ENCODE measurements around the gene INPP5B. TPM values are rescaled to one million over a fixed set of nuclear protein-coding genes. Genes with fewer than 3 reads are reported as not detected.
A peak's percentile ranks its signal among the peaks of the same experiment; 100 is the strongest.

The INPP5B gene
- total RNA-seq, 2 experiments from 2014 or later: 30.4 to 31.2 TPM

DNA sequence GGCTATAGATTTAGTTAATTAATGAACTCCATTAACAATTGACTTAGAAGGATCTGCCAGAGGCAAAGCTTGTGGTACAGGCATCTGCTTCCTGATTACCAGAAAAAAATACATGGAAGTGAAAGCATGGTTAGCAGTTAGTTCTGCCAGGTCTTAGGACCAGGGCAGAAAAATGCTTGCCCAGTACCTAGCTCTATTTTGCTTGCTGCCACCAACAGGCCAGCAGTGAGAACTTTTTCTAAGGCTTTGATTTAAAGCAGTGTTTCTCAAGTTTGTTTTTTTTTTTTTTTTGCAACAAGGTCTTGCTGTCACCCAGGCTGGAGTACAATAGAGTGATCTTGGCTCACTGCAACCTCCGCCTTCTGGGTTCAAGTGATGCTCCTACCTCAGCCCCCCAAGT, 71.0 kb downstream of the INPP5B start:
- H3K27me3 Mint-ChIP-seq (ENCODE audit: low read depth): no peaks in the 10 kb centered on the region
- intact Hi-C loops (cut with micrococcal nuclease): no loop called here
- no peak for DNase-seq
- no peak overlapping the region for H3K27ac Mint-ChIP-seq
- no peak overlapping the region for H3K4me3 Mint-ChIP-seq
- no peaks in the 10 kb centered on the region for H3K4me1 Mint-ChIP-seq (ENCODE audit: low read depth)
- CTCF ChIA-PET: interaction anchor here (1.3 kb wide), 1 partner anchor 16 kb away, joined by 5 read pairs; the partner anchor contains the start of gene MTF1
- H3K9me3 Mint-ChIP-seq: no peaks in the 10 kb centered on the region
- peaks cover 35% of the 10 kb centered on the region for H3K36me3 Mint-ChIP-seq (ENCODE audit: low read depth)

DNA sequence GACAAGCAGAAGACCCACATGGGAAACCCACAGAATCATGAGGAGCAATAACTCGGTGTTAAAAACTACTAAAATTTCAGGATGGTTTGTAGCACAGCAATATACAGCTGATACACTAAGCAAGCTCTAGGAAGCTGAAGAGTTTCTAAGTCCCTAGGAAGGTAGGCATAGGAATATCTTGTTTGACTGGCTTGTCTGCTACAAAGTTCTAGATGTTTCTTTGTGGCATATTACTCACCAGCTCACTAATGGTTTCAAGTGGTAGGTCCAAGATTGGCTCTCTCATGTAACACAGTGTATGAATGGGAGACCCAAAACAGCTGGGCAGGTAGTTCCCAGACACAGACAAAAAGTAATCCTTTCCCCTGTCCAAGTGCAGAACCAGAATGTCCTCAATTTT, 74.2 kb downstream of the INPP5B start:
- no peaks in the 10 kb centered on the region for H3K9me3 Mint-ChIP-seq
- intact Hi-C loops (cut with micrococcal nuclease): no loop called here
- no peak overlapping the region for H3K4me3 Mint-ChIP-seq
- H3K27ac Mint-ChIP-seq: no peak overlapping the region
- no peak for DNase-seq
- H3K36me3 Mint-ChIP-seq (ENCODE audit: low read depth): peaks cover 25% of the 10 kb centered on the region
- CTCF ChIA-PET: interaction anchor here (1.3 to 2.1 kb wide), 2 partner anchors 10 to 13 kb away, joined by 4 to 10 read pairs; partner anchors contain the start of gene MTF1
- H3K4me1 Mint-ChIP-seq (ENCODE audit: low read depth): no peaks in the 10 kb centered on the region
- H3K27me3 Mint-ChIP-seq (ENCODE audit: low read depth): no peaks in the 10 kb centered on the region

DNA sequence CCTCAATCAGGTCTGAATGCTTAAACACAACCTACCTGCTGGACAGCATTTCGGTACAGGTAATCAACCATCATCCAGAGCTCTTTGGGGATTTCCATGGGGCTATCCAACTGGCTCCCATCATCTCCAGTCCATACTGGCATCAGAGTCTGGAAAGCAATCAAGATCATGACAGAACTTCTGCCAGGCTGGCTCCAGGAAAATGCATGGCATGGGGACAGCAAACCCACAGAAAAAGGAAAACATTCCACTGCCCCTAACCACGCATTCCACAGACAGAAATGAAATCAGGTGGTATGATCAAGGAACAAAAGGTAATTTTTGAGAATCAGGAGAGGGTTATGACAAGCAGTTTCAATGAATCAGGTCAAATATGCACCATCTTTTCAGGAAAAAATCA, 78.4 kb downstream of the INPP5B start:
- Mint-ChIP-seq H3K9me3 (no peaks in the 10 kb centered on the region), H3K4me3 (no peak overlapping the region), H3K27me3 (ENCODE audit: low read depth) (no peaks in the 10 kb centered on the region), H3K4me1 (ENCODE audit: low read depth) (peaks cover 13% of the 10 kb centered on the region), H3K27ac (no peak overlapping the region), H3K36me3 (ENCODE audit: low read depth) (peaks cover 20% of the 10 kb centered on the region)
- CTCF ChIA-PET: interaction anchor here (0.6 kb wide), 1 partner anchor 118 kb away, joined by 4 read pairs; no protein-coding TSS in a partner anchor
- no peak for DNase-seq
- intact Hi-C loops (cut with micrococcal nuclease): no loop called here

DNA sequence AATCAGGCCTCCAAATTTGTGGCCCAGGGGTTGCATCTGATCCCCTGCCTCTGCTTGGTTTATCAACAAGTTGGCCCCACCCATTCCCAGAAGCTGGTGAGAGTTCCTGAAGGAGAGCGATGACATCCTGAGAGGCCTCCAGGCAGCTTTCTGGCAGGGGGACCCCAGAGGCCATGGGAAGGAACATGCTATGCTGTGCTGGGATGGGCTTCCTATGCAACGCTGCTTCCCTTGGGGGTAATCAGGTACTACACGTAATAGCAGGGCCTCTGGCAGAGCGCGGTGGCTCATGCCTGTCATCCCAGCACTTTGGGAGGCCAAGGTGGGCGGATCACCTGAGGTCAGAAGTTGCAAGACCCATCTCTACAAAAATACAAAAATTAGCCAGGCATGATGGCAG, 79.1 kb downstream of the INPP5B start:
- intact Hi-C loops (cut with micrococcal nuclease): no loop called here

DNA sequence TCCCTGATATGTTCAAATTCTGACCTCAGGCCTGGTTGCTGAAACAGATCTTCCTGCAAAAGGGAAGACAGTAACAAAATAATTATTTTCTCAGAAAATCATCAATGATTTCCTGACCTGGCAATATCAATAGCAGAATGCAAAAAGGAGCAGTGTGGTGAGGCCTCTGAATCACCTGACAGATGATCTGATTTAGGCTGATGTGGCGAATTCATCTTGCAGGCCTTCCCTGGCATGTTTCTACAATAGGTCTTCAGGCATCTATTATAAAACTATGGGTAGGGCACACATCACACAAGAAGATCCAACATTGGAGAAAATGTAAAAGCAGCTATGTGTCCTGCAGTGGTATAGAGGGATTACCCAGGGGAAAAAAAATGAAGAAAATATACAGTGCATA, 80.4 kb downstream of the INPP5B start:
- no peak for DNase-seq
- H3K9me3 Mint-ChIP-seq: no peaks in the 10 kb centered on the region
- peaks cover 19% of the 10 kb centered on the region for H3K36me3 Mint-ChIP-seq (ENCODE audit: low read depth)
- CTCF ChIA-PET: no interaction called here
- H3K27ac Mint-ChIP-seq: peak overlapping the region; percentile 54
- no peak overlapping the region for H3K4me3 Mint-ChIP-seq
- no peaks in the 10 kb centered on the region for H3K27me3 Mint-ChIP-seq (ENCODE audit: low read depth)
- peaks cover 15% of the 10 kb centered on the region for H3K4me1 Mint-ChIP-seq (ENCODE audit: low read depth)
- intact Hi-C loops (cut with micrococcal nuclease): no loop called here

More for the DNA sequence above, 79.1 kb downstream of the INPP5B start:
- Mint-ChIP-seq H3K4me3 (no peak overlapping the region), H3K27me3 (ENCODE audit: low read depth) (no peaks in the 10 kb centered on the region), H3K4me1 (ENCODE audit: low read depth) (peaks cover 13% of the 10 kb centered on the region), H3K9me3 (no peaks in the 10 kb centered on the region), H3K27ac (no peak overlapping the region), H3K36me3 (ENCODE audit: low read depth) (peaks cover 20% of the 10 kb centered on the region)
- CTCF ChIA-PET: interaction anchor here (0.7 kb wide), 1 partner anchor 70 kb away, joined by 3 read pairs; no protein-coding TSS in a partner anchor
- no peak for DNase-seq

DNA sequence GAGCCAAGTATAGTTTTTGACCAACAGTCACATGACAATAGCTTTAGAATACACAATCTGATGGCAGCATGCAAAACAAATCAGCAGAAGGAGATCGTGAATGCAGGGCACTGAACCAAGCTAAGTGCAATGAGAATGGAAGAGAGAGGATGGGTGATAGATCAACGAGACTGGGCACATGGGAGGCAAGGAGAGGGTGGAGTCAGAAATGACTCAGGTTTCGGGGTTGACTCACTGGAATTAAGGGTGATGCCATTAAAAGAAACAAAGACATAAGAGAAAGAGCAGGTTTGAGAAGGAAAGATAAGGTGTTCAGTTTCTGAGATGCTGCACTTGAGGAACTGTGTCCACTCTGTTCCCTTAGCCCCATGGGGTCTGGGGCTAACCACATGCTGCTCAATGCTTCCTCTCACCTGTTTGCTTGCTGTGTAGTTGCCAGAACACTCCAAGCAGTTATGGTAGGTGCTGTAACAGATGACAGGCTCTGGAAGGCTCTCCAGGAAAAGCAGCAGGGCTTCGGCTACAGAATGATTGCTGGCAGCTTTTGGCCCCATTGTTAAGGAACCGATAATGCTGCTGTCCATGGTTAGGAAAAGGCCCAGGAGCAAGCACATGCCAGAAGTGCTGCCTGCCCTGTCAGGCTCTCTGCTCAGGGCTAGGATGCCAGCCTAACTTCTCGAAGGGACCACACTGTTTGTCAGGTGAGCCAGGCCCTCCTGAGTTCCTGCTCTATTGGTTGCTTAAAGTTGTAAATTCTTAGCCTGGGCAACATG, 81.3 kb downstream of the INPP5B start:
- Mint-ChIP-seq H3K36me3 (ENCODE audit: low read depth) (peaks cover 19% of the 10 kb centered on the region), H3K4me1 (ENCODE audit: low read depth) (peaks cover 16% of the 10 kb centered on the region), H3K4me3 (no peak overlapping the region), H3K9me3 (no peaks in the 10 kb centered on the region), H3K27ac (peak overlapping the region; percentile 61), H3K27me3 (ENCODE audit: low read depth) (no peaks in the 10 kb centered on the region)
- CTCF ChIA-PET: interaction anchor here (0.8 kb wide), 1 partner anchor 124 kb away, joined by 3 read pairs; no protein-coding TSS in a partner anchor
- intact Hi-C loops (cut with micrococcal nuclease): no loop called here
- peak; percentile 69 for DNase-seq

DNA sequence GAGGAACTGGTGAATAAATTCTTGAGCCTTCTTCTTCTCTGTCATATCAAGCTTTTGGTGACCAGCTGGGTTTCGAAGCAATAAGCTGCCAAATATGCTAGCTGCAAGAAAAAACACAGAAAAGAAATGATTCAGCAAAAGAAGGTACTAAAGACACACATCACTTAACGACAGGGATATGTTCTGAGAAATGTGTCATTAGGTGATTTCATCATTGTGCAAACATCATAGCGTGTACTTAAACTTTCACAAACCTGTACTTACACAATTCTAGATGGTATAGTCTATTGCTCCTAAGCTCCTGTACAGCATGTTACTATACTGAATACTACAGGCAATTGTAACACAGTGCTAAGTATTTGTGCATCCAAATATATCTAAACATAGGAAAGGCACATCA, 84.5 kb downstream of the INPP5B start:
- H3K27me3 Mint-ChIP-seq (ENCODE audit: low read depth): no peaks in the 10 kb centered on the region
- intact Hi-C loops (cut with micrococcal nuclease): no loop called here
- CTCF ChIA-PET: interaction anchor here (0.7 to 4.2 kb wide), 4 partner anchors 12 to 128 kb away, joined by 3 to 24 read pairs (median 4); no protein-coding TSS in a partner anchor
- peaks cover 32% of the 10 kb centered on the region for H3K4me1 Mint-ChIP-seq (ENCODE audit: low read depth)
- H3K4me3 Mint-ChIP-seq: no peak overlapping the region
- no peaks in the 10 kb centered on the region for H3K9me3 Mint-ChIP-seq
- H3K36me3 Mint-ChIP-seq (ENCODE audit: low read depth): peaks cover 17% of the 10 kb centered on the region
- DNase-seq: no peak
- H3K27ac Mint-ChIP-seq: no peak overlapping the region

DNA sequence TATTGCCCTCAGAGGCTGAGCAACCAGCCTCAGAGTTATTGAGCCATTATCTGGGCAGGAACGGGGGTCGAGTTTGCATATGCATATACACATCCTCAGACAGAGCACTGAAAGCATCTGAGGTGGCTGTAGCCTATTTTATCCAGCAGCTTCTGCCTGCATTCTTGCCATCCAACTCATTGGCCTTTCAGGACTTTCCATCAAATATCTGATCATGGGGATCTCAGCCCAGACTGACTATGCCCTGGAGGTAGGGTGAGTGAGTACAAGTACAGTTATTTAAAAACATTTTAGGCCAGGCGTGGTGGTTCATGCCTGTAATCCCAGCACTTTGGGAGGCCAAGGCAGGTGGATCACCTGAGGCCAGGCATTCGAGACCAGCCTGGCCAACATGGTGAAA, 85.7 kb downstream of the INPP5B start:
- no peak for DNase-seq
- CTCF ChIA-PET: interaction anchor here (1.4 to 4.2 kb wide), 5 partner anchors 10 to 130 kb away, joined by 3 to 24 read pairs (median 18); partner anchors contain the start of genes C1orf122 and YRDC
- intact Hi-C loops (cut with micrococcal nuclease): no loop called here
- Mint-ChIP-seq H3K4me3 (no peak overlapping the region), H3K36me3 (ENCODE audit: low read depth) (peaks cover 23% of the 10 kb centered on the region), H3K9me3 (no peaks in the 10 kb centered on the region), H3K27me3 (ENCODE audit: low read depth) (no peaks in the 10 kb centered on the region), H3K27ac (no peak overlapping the region), H3K4me1 (ENCODE audit: low read depth) (peaks cover 39% of the 10 kb centered on the region)

DNA sequence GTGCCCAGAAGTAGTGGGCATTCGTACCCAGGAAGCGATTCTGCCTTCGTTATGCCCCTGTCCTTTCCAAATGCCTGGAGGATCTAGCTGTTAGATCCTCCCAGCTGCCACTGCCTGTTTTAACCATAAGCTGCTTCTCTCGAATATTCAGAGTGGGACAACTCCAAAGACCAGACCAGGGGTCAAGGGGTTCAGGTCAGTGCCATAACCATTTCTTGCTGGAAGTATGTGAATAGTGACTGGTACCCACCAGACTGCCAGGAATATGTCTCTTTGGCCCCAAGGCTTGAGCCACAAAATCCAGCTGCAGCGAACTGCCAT, 86.5 kb downstream of the INPP5B start:
- no peaks in the 10 kb centered on the region for H3K9me3 Mint-ChIP-seq
- H3K27ac Mint-ChIP-seq: peak overlapping the region; percentile 84
- CTCF ChIA-PET: interaction anchor here (0.7 to 4.2 kb wide), 15 partner anchors 10 to 210 kb away, joined by 3 to 24 read pairs (median 3); partner anchors contain the start of genes C1orf122 and YRDC
- intact Hi-C loops (cut with micrococcal nuclease): loop anchor here (1.0 kb wide), 1 partner anchor 52 kb away; the partner anchor contains the start of gene YRDC
- H3K27me3 Mint-ChIP-seq (ENCODE audit: low read depth): no peaks in the 10 kb centered on the region
- peak overlapping the region; percentile 92 for H3K4me3 Mint-ChIP-seq
- H3K4me1 Mint-ChIP-seq (ENCODE audit: low read depth): peaks cover 38% of the 10 kb centered on the region
- DNase-seq: no peak
- peaks cover 23% of the 10 kb centered on the region for H3K36me3 Mint-ChIP-seq (ENCODE audit: low read depth)

DNA sequence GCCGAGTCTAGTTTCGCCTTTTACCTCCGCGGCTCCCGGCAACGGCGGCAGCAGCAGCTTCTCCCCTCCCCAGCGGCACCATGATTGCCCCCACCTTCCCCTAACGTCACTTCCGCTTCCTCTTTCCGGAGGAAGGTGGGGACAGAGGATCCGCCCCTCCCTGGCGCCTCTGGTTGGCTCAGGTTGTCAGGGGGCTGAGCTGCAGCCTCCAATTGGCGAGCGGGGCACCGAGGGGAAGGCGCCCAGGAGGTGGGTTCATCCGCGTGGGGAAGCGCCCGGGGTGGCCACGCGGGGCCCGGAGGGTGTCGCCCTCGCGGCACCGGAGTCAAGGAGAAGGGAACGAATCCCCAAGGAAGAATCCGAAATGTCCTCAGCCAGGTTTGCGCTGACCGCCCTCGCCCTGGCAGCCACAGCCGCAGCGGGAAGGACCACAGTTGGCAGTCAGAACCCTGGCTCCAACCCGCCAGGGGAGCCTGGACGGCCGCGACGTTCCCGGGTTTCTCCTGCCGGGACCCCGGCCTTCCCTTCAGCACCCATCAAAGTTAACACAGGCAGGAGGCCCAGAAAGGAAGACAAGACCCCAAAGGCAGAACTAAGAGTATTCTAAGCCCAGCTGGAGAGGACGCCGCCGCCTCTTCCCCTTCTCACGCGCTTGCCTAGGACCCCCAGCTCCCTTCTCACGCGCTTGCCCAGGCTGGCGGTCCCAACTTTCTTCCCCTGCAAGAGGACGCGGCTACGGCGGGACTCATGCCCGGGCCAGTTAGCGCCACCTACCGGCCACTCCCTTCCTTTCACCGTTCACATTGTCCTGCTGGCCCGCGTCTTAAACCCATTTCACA, 87.1 kb downstream of the INPP5B start, which contains the start of gene MTF1:
TSS of gene MTF1 (minus strand) at position 86 of the 839 bp plus-strand sequence. CDS start 1,934 bp downstream, outside the sequence.
- Mint-ChIP-seq H3K4me3 (peak within 1 kb of the TSS; percentile 92), H3K36me3 (ENCODE audit: low read depth) (peaks cover 24% of the 10 kb centered on the region), H3K27me3 (ENCODE audit: low read depth) (no peaks in the 10 kb centered on the region), H3K4me1 (ENCODE audit: low read depth) (peaks cover 39% of the 10 kb centered on the region), H3K9me3 (no peaks in the 10 kb centered on the region), H3K27ac (peak within 1 kb of the TSS; percentile 84)
- DNase-seq: peak; percentile 98
- intact Hi-C loops (cut with micrococcal nuclease): loop anchor here (1.0 to 2.0 kb wide), 6 partner anchors 51 to 381 kb away; partner anchors contain the start of genes CDCA8, GNL2, MEAF6 and YRDC
- CTCF ChIA-PET: interaction anchor here (0.7 to 4.2 kb wide), 27 partner anchors 9 to 256 kb away, joined by 3 to 24 read pairs (median 4); partner anchors contain the start of genes C1orf122, CDCA8 and YRDC

DNA sequence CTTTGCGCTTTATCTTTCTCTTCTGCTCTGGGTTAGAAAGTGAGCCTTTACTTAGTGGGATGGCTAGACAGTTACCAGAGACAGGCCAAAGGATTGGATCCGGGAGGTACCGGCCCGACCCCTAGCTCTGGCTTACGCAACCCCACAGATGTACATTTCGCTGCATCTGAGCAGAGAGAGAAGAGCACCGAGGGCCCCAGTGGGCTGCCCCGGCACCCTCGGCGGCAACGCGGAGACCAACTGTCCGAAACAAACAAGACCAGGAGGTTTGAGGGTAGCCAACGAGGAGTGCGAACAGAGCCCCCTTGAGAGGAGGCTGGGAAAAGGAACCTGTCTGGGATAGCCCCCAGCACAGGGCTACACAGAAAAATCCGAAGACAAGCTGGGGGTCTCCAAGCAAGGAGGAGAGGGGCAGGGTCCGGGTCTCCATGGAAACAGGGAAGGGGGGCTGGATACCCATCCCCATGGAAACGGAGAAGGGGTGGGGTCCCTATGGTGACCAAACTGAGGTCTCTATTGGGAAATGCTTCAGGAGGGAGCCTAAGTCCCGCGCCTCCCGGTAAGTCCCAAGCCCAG, 87.8 kb downstream of the INPP5B start:
- intact Hi-C loops (cut with micrococcal nuclease): loop anchor here (1.0 to 2.0 kb wide), 5 partner anchors 130 to 380 kb away; partner anchors contain the start of genes CDCA8, GNL2 and MEAF6
- no peaks in the 10 kb centered on the region for H3K9me3 Mint-ChIP-seq
- CTCF ChIA-PET: interaction anchor here (0.9 to 4.2 kb wide), 18 partner anchors 8 to 255 kb away, joined by 3 to 24 read pairs (median 4); partner anchors contain the start of genes C1orf122 and YRDC
- peaks cover 20% of the 10 kb centered on the region for H3K36me3 Mint-ChIP-seq (ENCODE audit: low read depth)
- DNase-seq: no peak
- H3K4me3 Mint-ChIP-seq: peak overlapping the region; percentile 92
- H3K27me3 Mint-ChIP-seq (ENCODE audit: low read depth): no peaks in the 10 kb centered on the region
- peak overlapping the region; percentile 84 for H3K27ac Mint-ChIP-seq
- H3K4me1 Mint-ChIP-seq (ENCODE audit: low read depth): peaks cover 43% of the 10 kb centered on the region

Measured in activated naive CD4-positive, alpha-beta T cell treated with anti-CD3 and anti-CD28 coated beads for 36 hours (primary cell).